Cardiac septum (tissue), 1 donor: Measurements from ENCODE around the gene SACM1L. TPM values are rescaled to one million over a fixed set of nuclear protein-coding genes. Genes with fewer than 3 reads are reported as not detected.

Experiments used
- total RNA-seq: library from RNA; stranded (reverse); fragmentation: NEBNext Ultra II Directional; extraction: Animal tissue kit (Norgen Biotek cat#: 25700); gene quantifications from one replicate; pipeline ENCODE4 v1.2.1, GENCODE V29; 2021
- donor health status: DM: no; HTN: no; CAD: no.

The SACM1L gene
- total RNA-seq, 1 donor from 2014 or later: 29.6 TPM

Other genes with a start within 250 kb of the SACM1L start
- gene LIMD1, start 94.6 kb upstream of the SACM1L start, total RNA-seq: 30.5 TPM
- not detected for gene SLC6A20, start 107.1 kb downstream of the SACM1L start, total RNA-seq
- 6.0 TPM for gene LZTFL1, start 152.7 kb downstream of the SACM1L start, total RNA-seq
- not detected for gene CCR9, start 197.1 kb downstream of the SACM1L start, total RNA-seq